ENCODE data around the gene MVB12B. TPM values are rescaled to one million over a fixed set of nuclear protein-coding genes. Genes with fewer than 3 reads are reported as not detected.

Gene MVB12B
- total RNA-seq, 1 donor from 2014 or later, result 16.5 TPM

DNA sequence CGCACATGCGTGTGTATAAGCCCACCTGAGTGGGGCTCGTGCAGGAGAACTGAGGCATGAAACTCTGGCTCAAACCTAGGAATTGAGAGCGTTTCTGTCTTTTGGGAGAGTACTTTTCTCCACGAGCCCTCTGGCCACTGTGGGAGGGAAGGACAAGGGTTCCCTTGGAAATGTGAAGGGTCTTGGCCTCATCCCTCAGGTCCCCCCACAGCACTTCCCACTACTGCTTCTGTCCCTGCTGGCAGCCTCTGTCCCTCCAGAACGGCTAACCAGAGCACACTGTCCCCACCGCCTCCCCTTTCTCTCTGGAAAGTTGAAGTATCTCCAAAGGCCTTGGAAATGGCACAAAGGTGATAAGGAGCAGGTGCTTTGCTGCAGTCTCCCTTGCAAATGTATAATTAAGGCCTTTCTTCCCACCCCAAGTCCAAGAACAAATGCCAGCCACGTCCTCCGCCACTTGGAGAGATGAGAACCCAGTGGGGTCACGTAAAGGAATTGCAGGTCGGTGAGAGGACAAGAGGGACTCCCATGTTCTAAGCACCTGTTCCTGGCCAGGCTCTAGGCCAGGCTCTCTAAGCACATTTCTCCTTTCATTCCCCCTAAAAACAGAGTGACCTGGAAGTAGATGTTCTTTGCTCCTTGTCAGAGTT is 179.2 kb downstream of the MVB12B start:
- DNase-seq (ENCODE audit: extremely low spot score in 2 of 2), result no peak
- Histone ChIP-seq H3K4me3 (no peak overlapping the region), H3K27me3 (no peaks in the 10 kb centered on the region), H3K27ac (no peak overlapping the region), H3K36me3 (peaks cover 0 to 6% of the 10 kb centered on the region in 2 donors), H3K4me1 (peaks cover 6% of the 10 kb centered on the region), H3K9me3 (no peaks in the 10 kb centered on the region)
- intact Hi-C loops (cut with DNase I), result no loop called here
- no peak for TF ChIP-seq POLR2A (IDR thresholded peaks at IDR 0.05)
- TF ChIP-seq, protein P1, sequence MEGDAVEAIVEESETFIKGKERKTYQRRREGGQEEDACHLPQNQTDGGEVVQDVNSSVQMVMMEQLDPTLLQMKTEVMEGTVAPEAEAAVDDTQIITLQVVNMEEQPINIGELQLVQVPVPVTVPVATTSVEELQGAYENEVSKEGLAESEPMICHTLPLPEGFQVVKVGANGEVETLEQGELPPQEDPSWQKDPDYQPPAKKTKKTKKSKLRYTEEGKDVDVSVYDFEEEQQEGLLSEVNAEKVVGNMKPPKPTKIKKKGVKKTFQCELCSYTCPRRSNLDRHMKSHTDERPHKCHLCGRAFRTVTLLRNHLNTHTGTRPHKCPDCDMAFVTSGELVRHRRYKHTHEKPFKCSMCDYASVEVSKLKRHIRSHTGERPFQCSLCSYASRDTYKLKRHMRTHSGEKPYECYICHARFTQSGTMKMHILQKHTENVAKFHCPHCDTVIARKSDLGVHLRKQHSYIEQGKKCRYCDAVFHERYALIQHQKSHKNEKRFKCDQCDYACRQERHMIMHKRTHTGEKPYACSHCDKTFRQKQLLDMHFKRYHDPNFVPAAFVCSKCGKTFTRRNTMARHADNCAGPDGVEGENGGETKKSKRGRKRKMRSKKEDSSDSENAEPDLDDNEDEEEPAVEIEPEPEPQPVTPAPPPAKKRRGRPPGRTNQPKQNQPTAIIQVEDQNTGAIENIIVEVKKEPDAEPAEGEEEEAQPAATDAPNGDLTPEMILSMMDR (IDR thresholded peaks at IDR 0.05), result no peak
- TF ChIP-seq POLR2AphosphoS5 (IDR thresholded peaks at IDR 0.05; ENCODE audit: insufficient read depth in 1 of 2, low read depth in 1 of 2), result no peak

DNA sequence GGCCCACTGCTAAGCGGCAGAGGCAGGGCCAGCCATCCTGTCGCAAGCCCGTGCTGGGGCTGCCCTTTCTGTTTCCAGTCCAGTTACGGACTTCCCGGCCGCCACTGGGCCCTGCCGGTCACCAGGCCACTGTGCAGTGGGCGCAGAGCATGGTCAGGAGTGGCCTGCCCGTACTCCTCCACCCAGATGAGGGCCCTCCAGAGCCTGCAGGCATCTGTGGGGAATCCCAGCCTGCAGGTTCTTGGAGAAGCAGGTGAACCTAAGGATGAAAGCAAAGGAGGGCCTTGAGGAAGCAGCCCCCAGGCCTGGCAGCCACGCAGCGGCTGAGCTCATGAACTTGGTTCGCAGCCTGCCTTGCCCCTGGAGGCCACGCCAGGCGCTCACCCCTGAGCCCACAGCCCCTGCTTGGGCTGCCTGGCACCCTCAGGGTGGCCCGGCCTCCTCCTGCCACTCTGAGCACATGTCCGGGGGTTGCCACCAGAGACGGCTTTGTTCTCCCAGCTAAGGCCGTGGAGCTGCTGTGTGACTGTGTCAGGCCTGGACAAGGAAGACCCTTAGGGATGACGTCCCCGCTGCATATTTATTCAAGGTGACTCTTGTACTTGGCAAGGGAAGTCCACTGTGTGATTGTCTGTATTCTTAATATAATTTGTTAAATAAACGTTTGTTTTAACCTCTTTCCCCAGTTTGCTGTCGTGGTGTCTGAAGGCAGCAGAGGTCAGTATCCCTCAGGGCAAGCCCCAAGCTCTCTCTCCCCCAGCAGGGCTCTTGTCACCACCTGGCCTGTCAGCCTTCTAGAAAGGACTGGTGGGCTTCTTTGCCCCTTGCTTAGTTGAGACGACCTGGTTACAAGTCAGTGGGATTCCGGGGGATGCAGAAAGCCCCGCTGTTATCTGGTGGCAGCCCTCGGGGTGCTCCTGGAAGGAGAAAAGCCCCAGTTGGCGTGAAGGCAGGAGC is 180.0 kb downstream of the MVB12B start:
- Histone ChIP-seq H3K4me1 (no peaks in the 10 kb centered on the region), H3K36me3 (peaks cover 0 to 6% of the 10 kb centered on the region in 2 donors), H3K9me3 (no peaks in the 10 kb centered on the region), H3K27ac (no peak overlapping the region), H3K4me3 (no peak overlapping the region), H3K27me3 (no peaks in the 10 kb centered on the region)
- TF ChIP-seq, protein P1 (IDR thresholded peaks at IDR 0.05), result no peak
- no peak for TF ChIP-seq POLR2AphosphoS5 (IDR thresholded peaks at IDR 0.05; ENCODE audit: insufficient read depth in 1 of 2, low read depth in 1 of 2)
- no peak for TF ChIP-seq POLR2A (IDR thresholded peaks at IDR 0.05)
- DNase-seq (ENCODE audit: extremely low spot score in 2 of 2), result no peak
- intact Hi-C loops (cut with DNase I), result no loop called here

DNA sequence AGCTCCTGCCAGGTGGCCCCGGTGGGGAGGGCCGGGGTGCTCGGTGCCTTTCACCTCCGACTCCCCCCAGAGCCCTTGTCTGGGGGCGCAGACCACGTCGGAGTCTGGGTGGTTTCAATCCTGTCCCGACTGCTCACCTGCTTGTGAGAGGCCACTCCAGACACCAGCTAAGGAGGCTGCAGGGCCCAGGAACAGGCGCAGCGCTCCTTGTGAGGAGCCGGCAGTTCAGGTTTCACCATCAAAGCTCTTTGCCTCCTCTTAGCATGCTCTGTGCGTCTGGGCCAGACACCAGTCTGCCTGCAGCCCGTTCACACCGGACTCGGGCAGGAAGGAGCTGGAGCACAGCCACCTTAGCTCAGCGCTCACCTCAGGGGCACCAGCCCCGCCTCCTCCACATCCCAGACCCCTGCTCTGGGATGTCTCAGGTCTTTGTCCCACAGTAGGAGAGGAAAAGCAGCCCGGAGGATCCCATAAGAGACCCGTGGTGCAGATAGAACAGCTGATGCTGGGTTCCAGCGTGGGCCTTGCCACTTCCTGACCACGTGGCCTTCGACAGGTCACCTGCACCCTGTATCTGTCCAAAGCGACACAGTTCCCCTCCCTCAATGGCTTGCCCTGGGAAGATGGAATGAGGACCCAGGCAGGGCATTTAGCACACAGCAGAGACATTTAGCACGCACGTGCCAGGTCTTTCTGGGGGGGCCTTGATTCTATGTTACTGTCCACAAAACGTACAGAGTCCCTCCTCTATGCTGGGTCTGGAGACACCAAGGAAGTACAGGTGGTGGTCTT is 180.9 kb downstream of the MVB12B start:
- DNase-seq (ENCODE audit: extremely low spot score in 2 of 2), result no peak
- Histone ChIP-seq H3K27me3 (no peaks in the 10 kb centered on the region), H3K4me1 (no peaks in the 10 kb centered on the region), H3K27ac (no peak overlapping the region), H3K36me3 (peaks cover 0 to 6% of the 10 kb centered on the region in 2 donors), H3K4me3 (no peak overlapping the region), H3K9me3 (no peaks in the 10 kb centered on the region)
- no peak for TF ChIP-seq POLR2AphosphoS5 (IDR thresholded peaks at IDR 0.05; ENCODE audit: insufficient read depth in 1 of 2, low read depth in 1 of 2)
- intact Hi-C loops (cut with DNase I), result no loop called here

DNA sequence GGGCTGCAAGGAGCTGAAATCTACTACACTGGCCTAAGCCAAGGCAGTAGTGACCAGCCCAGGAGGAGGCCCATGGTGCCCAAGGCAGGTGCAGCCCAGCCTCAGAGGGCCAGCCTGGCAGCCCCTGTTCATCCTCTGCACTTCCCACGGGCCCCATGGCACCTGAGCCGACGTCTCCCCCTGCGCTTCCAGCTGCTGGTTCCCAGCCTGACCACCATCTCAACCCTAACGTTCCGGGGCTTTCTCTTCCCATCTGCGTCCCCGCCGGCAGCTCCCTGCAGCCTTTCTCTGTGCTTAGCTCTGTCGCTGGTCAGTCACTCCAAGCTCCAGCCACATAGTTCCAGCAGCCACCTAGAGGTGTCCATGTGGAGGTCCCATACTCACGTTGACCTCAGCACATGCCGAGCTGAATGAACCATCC is 181.6 kb downstream of the MVB12B start:
- Histone ChIP-seq H3K27me3 (no peaks in the 10 kb centered on the region), H3K9me3 (no peaks in the 10 kb centered on the region), H3K27ac (no peak overlapping the region), H3K4me1 (no peaks in the 10 kb centered on the region), H3K36me3 (peaks cover 0 to 6% of the 10 kb centered on the region in 2 donors), H3K4me3 (no peak overlapping the region)
- TF ChIP-seq POLR2A (IDR thresholded peaks at IDR 0.05) (no peak), POLR2AphosphoS5 (IDR thresholded peaks at IDR 0.05; ENCODE audit: insufficient read depth in 1 of 2, low read depth in 1 of 2) (no peak)
- TF ChIP-seq, protein P1 (IDR thresholded peaks at IDR 0.05), result no peak
- no peak for DNase-seq (ENCODE audit: extremely low spot score in 2 of 2)
- intact Hi-C loops (cut with DNase I), result no loop called here

DNA sequence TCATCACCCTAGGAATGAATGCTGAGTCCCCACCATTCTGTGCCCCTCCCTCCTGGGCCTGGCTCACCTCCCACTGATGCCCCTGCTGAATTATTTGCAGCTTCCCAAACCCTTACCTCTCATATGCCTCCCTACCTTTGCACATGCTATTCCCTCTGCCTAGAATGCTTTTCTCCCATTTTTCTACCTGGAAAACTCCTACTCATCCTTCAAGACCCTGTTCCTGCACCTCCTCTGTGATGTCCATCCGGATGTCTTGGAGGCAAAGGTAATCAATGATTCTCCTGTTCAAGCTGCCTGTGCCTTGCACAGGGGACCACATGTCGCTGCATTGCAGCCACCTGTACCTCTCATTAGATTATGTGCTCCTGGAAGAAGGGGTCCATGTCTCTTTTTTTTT is 182.3 kb downstream of the MVB12B start:
- no peak for TF ChIP-seq POLR2A (IDR thresholded peaks at IDR 0.05)
- TF ChIP-seq, protein P1 (IDR thresholded peaks at IDR 0.05), result no peak
- TF ChIP-seq POLR2AphosphoS5 (IDR thresholded peaks at IDR 0.05; ENCODE audit: insufficient read depth in 1 of 2, low read depth in 1 of 2), result no peak
- Histone ChIP-seq H3K36me3 (peaks cover 0 to 1% of the 10 kb centered on the region in 2 donors), H3K9me3 (no peaks in the 10 kb centered on the region), H3K27ac (no peak overlapping the region), H3K4me1 (peaks cover 3% of the 10 kb centered on the region), H3K27me3 (no peaks in the 10 kb centered on the region), H3K4me3 (no peak overlapping the region)
- intact Hi-C loops (cut with DNase I), result no loop called here
- DNase-seq (ENCODE audit: extremely low spot score in 2 of 2), result no peak

All from vagina (tissue), 2 donors.